SHP77 (cell line): ENCODE measurements around the gene CIITA.

Experiments used
- DNase-seq, 2 experiments: peaks; one replicate each; lab custom pipeline; 2025; lab: John Stamatoyannopoulos, UW

Gene CIITA

DNA sequence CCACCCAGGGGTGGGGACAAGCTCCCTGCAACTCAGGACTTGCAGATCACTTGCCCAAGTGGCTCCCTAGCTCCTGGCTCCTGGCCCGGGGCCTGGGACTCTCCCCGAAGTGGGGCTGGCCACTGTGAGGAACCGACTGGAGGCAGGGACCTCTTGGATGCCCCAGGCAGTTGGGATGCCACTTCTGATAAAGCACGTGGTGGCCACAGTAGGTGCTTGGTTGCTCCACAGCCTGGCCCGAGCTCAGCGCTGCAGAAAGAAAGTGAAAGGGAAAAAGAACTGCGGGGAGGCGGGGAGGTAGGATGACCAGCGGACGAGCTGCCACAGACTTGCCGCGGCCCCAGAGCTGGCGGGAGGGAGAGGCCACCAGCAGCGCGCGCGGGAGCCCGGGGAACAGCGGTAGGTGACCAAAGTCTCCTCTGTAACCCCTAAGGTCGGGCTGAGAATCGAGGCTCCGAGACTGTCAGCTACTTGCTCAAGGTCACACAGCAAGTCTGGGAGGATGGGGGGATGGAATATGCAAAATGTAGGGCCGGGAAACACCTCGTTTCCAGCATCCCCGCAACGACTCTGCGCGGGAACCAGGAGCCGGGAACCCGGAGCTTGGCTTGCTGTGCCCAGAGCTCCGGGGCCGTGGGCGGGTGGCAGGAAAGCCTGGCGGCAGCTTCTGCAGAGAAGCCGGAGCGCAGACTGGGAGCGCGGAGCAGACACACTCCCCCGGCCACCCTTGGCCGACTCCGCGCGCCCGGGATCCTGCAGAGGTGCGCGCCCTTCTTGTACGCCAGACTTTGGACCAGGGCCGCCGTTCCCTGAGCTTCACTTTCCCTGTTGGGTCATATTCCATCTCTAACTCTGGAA, 1.9 kb downstream of the CIITA start:
- DNase-seq: no peak

DNA sequence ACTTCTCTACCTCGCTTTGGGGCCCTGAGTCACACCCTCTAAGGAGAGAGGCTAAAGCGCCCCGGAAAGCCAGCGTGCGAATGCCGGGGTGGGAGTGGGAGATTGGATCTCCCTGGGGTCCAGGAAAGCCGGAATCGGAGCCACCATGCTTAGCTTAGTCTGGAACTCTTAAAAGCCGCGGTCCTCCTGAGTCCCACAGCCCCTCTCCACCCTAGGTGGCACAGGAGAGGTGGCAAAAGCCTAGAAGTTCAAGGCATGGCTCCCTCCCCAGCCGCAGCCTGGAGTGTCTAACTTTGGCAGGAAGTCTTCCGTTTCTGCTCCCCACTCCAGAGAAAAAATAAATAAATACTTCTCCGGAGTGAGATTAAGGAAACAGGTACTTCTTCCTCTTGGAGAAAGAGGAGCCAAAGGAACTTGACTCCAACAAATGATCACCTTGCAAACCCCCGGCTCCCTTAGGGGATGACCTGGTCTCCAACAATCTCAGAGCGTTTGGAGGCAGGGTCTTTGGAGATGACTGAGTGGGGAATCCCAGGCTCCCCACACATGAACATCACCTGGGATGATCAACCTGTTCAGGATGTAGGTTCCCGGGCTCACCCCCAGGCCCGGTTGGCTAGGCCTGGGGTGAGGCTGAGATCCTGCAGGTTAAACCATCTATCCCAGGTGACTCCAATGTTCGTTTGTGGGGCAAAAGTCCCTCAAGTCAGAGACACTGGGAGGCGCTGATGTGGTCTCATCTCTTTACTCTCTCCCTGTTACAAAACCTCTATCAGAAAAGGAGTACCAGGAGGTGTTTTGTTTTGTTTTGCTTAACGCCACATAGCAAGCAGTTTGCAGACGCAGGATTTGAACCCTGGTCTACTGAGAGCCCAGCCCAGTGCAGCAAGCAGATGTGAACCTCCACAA, 2.9 kb downstream of the CIITA start:
- DNase-seq: no peak

DNA sequence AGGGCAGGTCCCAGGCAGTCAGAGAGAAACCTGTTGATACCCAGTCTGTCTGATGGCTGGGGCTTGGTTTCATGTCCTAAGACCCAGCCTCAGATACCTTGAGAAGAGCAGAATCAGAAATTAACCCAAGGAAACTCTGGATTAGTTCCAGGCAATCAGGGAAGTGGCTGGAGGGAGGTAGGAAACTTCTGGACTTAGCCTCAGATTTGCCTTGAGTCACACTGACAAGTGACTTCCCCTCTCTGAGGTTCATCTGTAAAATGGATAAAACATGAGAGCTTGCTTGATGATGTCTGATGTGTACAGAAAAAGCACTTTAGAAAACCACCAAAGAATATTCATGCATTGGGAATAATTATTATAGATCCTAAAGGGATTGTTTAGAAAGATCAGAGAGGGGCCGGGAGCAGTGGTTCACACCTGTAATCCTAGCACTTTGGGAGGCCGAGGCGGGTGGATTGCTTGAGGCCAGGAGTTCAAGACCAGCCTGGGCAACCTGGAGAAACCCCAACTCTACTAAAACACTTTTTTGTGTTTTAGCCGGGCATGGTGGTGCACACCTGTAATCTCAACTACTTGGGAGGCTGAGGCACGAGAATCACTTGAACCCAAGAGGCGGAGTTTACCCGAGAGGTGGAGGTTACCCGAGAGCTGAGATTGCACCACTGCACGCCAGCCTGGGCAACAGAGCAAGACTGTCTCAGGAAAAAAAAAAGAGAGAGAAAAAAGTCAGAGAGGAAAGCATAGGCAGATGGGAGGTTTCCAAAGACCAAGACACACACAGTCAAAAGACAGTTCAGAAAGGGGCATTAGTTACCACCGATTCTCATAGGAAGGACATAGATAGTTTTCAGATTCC, 3.8 kb downstream of the CIITA start:
- no peak for DNase-seq

DNA sequence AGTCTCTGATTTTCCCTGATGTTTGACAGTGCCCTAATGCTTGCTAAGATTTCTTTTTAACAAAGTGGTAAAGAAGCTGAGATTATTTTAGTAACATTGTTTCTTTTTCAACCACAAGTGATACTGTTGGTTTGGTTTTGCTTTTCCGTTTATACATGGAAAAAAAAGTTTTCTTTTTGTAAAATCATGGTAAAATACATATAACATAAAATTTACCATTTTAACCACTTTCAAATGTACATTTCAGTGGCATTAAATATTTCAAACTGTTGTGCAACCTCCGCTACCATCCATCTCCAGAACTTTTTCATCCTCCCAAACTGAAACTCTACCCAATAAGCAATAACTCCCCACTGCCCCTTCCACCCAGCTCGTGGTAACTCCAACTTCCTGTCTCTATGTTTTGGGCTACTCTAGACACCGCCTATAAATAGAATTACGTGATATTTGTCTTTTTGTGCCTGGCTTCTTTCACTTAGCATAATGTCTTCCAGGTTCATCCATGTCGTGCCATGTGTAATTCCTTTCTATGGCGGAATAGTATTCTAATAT, 4.6 kb downstream of the CIITA start:
- DNase-seq: no peak

DNA sequence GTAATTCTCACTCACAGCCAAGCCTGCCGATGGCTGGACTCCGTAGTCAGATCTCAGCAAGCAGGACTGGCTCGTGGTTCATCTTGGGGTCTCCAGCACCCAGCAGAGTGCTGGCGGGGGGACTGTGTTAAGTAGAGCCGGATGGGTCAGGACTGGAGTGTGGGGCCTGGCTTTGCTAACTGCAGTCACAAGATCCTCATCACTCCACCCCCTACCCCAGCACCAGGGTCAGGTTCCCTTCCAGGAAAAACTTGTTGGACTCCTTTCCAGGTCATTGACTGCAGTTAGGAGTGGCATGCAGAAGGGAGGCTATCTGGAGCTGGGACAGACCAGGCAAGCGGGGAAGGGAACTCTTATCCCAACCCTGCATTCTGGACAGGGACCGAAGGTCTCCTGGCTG, 6.0 kb downstream of the CIITA start:
- DNase-seq: no peak

DNA sequence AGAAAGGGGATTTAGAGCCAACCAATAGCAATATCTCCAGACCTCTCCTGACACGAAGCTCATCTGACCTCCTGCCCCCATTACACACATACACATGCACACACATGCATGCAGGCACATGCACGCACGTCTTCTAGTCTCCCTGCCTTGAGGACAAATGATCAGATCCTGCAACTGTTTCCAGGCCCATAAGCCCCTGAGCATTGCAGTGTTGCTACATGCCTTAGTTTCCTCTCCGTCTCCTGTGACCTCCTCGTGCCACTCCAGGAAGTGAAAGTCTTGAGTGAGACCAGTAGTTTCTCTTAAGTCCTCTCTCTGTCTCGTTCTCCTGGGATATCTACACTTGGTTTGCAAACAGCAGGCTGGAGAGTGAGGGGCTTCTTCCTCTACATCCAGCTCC, 8.2 kb downstream of the CIITA start:
- DNase-seq: no peak

DNA sequence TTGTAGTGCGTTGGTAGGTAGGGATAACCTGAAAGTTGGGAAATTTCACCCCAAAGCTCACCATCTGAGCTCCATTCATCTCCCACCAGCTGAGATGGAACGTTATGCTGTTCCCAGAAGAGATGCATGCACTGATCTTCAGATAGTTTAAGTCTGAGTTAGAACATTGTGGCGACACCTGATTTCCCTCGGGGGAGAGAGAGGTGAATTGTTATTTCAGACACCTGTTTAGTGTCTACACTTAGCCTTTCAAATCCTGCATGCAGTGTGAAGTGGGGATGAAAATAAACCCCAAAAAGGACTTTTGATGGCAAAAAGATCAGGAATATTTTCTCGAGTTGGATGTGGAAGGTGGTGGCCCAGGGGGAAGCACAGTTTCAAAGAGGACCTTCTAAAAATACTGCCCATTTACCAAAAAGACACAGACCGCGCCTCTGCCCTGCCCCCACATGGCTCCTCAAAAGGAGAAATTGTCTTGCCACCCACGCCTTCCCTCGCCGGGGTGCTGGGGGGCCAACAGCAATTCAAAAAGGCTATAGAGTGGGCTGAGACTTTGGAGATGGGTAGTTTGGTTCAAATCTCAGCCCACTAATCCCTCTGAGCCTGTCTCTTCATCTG, 11.4 kb downstream of the CIITA start:
- no peak for DNase-seq

DNA sequence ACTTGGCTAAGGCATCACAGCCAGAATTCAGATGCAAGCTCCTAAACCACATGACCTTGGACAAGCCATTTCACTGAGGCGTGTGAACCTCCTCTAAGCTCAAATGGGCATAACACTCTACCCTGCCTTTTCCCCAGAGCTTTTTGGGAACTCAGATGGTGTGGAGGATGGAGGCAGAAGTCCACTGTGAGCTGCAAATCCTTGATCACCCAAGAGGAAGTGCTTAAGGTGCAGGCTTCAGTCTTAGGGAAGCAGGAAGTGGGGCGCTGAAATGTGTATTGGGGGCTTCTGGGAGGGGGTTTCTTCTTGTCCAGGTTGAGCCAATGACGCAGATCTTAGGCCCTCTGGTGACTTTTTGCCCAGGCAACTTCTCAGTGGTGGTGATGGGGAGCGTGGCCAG, 12.9 kb downstream of the CIITA start:
- DNase-seq: no peak

DNA sequence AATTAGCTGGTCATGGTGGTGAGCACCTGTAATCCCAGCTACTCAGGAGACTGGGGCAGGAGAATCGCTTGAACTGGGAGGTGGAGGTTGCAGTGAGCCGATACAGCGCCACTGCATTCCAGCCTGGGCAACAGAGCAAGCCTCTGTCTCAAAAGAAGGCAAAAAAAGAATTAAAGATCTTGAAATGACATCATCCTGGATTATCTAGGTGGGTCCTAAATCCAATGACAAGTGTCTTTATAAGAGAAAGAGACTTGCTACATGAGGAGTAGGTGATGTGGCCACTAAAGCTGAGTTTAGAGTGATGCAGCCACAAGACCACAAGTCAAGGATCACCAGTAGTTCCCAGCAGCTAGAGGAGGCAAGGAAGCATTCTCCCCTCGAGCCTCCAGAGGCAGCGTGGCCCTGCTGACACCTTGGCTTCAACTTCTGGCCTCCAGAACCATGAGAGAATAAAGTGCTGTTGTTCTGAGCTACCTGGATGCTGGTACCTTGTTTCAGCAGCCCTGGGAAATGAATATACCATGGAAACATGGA, 15.8 kb downstream of the CIITA start:
- no peak for DNase-seq

DNA sequence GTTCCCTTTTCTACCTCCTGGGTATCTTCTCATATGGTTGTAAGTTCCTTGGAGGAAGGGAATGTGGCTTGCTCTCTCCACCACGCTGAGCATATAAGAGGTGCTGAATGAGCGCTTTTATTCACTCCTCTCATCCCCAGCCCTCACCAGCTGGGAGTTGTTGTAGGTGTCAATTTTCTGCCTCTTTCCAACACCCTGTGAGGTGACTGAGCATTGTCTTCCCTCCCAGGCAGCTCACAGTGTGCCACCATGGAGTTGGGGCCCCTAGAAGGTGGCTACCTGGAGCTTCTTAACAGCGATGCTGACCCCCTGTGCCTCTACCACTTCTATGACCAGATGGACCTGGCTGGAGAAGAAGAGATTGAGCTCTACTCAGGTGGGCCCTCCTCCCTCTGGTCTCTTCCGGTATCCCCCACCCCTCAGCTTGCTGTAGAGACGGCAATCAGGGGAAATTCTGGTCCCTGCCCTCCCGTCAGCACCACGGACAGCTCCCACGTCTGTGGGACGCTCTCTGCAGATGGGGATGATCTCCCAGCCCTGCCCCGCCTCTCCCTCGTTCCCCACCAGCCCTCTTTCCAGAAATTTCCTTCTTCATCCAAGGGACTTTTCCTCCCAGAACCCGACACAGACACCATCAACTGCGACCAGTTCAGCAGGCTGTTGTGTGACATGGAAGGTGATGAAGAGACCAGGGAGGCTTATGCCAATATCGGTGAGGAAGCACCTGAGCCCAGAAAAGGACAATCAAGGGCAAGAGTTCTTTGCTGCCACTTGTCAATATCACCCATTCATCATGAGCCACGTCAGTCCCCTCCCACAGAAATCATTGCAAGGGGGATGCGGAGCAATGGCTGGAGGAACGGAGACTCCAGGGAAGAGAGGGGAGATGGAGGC, 18.3 kb downstream of the CIITA start:
- no peak for DNase-seq

DNA sequence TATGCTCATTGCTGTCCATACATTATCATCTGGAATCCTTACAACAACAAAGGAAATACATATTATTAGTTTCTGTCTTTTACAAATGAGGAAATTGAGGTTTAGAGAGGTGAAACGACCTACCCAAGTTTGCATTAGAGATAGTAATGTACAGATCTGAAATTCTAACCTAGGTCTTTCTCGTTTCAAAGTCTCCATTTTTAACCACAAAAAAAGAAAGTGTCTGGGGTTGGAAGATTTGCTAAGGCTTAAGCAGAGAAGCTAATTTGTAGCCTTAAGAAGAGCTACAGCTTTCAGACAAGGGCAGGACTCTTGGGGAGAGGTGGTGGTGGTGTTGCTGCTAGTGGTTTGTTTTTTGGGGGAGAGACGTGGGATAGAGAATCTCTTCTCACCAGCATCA, 19.2 kb downstream of the CIITA start:
- no peak for DNase-seq

DNA sequence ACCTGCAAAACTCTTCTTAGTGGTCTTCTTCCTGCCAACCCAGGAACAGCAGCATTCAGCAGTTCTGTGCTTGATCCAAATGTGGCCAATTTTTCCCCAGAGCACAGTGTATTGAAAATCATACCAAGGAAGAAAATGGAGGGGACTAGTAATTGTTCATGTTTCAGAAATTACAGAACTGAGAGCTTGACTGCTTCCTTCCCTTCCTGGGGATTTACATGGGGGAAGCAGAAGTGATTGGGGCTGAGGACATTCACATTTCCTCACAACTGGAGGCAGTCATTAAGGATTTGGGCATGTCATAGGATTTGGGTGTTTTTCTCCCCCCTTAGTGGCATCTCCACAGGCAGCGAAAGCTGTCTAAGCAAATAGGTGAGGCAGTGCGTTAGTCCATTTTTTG, 19.7 kb downstream of the CIITA start:
- no peak for DNase-seq

DNA sequence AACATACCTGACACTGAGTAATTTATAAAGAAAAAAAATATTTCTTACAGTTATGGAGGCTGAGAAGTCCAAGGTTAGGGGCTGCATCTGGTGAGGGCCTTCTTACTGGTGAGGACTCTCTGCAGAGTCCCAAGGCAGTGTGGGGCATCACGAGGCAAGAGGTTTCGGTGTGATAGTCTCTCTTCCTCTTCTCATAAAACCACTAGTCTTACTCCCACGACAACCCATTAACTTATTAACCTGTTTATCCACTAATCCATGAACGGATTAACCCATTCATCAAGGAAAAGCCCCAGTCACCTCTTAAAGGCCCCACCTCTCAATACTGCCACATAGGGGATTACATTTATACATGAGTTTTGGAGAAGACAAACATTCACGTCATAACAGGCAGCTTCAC, 20.1 kb downstream of the CIITA start:
- DNase-seq: no peak

DNA sequence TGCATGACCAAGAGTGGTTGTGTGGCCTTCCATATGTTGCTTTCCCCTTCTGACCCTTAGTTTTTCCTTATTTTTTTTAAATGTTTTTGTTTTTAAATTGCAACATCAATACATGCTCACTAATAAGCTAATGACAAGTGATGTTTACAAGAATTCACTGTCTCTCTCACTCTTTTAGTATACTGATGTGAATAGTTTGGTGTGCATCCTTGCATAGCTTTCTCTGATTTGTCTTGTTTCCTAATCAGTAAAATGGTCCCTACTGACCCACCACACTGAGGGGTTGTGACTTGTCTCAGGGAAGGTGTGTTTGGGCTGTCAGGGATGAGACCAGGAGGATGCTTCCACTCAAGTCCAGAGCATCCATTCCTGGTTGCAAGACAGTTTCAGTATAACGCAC, 26.0 kb downstream of the CIITA start:
- no peak for DNase-seq

DNA sequence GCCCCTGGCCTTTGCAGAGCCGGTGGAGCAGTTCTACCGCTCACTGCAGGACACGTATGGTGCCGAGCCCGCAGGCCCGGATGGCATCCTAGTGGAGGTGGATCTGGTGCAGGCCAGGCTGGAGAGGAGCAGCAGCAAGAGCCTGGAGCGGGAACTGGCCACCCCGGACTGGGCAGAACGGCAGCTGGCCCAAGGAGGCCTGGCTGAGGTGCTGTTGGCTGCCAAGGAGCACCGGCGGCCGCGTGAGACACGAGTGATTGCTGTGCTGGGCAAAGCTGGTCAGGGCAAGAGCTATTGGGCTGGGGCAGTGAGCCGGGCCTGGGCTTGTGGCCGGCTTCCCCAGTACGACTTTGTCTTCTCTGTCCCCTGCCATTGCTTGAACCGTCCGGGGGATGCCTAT, 29.5 kb downstream of the CIITA start:
- no peak for DNase-seq

DNA sequence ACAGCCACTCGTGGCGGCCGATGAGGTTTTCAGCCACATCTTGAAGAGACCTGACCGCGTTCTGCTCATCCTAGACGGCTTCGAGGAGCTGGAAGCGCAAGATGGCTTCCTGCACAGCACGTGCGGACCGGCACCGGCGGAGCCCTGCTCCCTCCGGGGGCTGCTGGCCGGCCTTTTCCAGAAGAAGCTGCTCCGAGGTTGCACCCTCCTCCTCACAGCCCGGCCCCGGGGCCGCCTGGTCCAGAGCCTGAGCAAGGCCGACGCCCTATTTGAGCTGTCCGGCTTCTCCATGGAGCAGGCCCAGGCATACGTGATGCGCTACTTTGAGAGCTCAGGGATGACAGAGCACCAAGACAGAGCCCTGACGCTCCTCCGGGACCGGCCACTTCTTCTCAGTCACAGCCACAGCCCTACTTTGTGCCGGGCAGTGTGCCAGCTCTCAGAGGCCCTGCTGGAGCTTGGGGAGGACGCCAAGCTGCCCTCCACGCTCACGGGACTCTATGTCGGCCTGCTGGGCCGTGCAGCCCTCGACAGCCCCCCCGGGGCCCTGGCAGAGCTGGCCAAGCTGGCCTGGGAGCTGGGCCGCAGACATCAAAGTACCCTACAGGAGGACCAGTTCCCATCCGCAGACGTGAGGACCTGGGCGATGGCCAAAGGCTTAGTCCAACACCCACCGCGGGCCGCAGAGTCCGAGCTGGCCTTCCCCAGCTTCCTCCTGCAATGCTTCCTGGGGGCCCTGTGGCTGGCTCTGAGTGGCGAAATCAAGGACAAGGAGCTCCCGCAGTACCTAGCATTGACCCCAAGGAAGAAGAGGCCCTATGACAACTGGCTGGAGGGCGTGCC, 30.1 kb downstream of the CIITA start:
- DNase-seq: peak in 1 of 2 experiments; percentile 42

DNA sequence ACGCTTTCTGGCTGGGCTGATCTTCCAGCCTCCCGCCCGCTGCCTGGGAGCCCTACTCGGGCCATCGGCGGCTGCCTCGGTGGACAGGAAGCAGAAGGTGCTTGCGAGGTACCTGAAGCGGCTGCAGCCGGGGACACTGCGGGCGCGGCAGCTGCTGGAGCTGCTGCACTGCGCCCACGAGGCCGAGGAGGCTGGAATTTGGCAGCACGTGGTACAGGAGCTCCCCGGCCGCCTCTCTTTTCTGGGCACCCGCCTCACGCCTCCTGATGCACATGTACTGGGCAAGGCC, 30.7 kb downstream of the CIITA start:
- DNase-seq: peak in 1 of 2 experiments; percentile 52

DNA sequence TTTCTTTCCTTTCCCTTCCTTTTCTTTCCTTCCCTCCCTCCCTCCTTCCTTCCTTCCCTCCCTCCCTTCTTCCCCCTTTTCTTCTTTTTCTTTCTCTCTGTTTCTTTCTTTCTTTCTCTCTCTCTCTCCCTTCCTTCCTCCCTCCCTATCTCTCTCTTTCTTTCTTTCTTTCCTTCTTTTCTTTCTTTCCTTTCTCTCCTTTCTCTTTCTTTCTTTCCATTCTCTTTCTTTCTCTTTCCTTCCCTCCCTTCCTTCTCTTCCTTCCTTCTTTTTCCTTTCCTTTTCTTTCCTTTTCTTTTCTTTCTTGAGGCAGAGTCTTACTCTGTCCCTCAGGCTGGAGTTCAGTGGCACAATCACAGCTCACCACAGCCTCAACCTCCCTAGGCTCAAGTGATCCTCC, 34.3 kb downstream of the CIITA start:
- DNase-seq: no peak

DNA sequence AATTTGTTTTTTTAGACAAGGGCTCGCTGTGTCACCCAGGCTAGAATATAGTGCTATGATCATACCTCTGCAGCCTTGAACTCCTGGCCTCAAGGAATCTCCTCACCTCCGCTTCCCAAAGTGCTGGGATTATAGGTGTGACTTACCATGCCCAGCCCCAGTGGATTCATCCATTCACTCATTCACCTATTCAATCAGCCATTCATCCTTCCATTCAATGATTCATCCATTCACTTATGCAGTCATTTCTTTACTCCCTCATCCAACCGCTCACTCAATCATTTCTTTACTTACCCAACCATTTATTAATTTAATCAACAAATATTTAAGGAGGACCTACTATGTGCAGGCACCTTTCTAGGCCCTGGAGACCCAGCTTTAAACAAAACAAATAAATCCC, 39.5 kb downstream of the CIITA start:
- DNase-seq: no peak
